Measurements from ENCODE around the gene ZBTB7C. TPM values are rescaled to one million over a fixed set of nuclear protein-coding genes. Genes with fewer than 3 reads are reported as not detected.

The ZBTB7C gene
- total RNA-seq, 1 donor from 2014 or later = 13.0 TPM

GRCh38 chr18:48030616-48031480 lies 378.3 kb downstream of the ZBTB7C start:
- H3K27me3 Mint-ChIP-seq = no peaks in the 10 kb centered on the region
- peaks cover 8% of the 10 kb centered on the region for H3K4me1 Mint-ChIP-seq (ENCODE audit: unreplicated experiment)
- DNase-seq (ENCODE audit: extremely low spot score, unreplicated experiment) = no peak
- no peaks in the 10 kb centered on the region for H3K9me3 Mint-ChIP-seq
- H3K36me3 Mint-ChIP-seq = no peaks in the 10 kb centered on the region
- H3K4me3 Mint-ChIP-seq = no peak overlapping the region
- H3K27ac Mint-ChIP-seq = no peak overlapping the region
- TF ChIP-seq CTCF (conservative IDR thresholded peaks at IDR 0.05) = peak; percentile 85

GRCh38 chr18:48029296-48029986 lies 379.7 kb downstream of the ZBTB7C start:
- Mint-ChIP-seq H3K4me3 (no peak overlapping the region), H3K36me3 (no peaks in the 10 kb centered on the region), H3K9me3 (no peaks in the 10 kb centered on the region), H3K27ac (no peak overlapping the region), H3K27me3 (no peaks in the 10 kb centered on the region), H3K4me1 (ENCODE audit: unreplicated experiment) (peaks cover 8% of the 10 kb centered on the region)
- no peak for TF ChIP-seq CTCF (conservative IDR thresholded peaks at IDR 0.05)
- DNase-seq (ENCODE audit: extremely low spot score, unreplicated experiment) = no peak

- H3K27ac Mint-ChIP-seq = no peak overlapping the region
- H3K36me3 Mint-ChIP-seq = no peaks in the 10 kb centered on the region
- no peaks in the 10 kb centered on the region for H3K9me3 Mint-ChIP-seq
- H3K27me3 Mint-ChIP-seq = no peaks in the 10 kb centered on the region
- H3K4me1 Mint-ChIP-seq (ENCODE audit: unreplicated experiment) = peaks cover 11% of the 10 kb centered on the region
- TF ChIP-seq CTCF (conservative IDR thresholded peaks at IDR 0.05) = no peak
- DNase-seq (ENCODE audit: extremely low spot score, unreplicated experiment) = no peak
- H3K4me3 Mint-ChIP-seq = no peak overlapping the region
These were observed 380.5 kb downstream of the ZBTB7C start for GRCh38 chr18:48028696-48029095.

- DNase-seq (ENCODE audit: extremely low spot score, unreplicated experiment) = no peak
- TF ChIP-seq CTCF (conservative IDR thresholded peaks at IDR 0.05) = no peak
- Mint-ChIP-seq H3K4me1 (ENCODE audit: unreplicated experiment) (peaks cover 15% of the 10 kb centered on the region), H3K9me3 (no peaks in the 10 kb centered on the region), H3K4me3 (no peak overlapping the region), H3K36me3 (no peaks in the 10 kb centered on the region), H3K27me3 (no peaks in the 10 kb centered on the region), H3K27ac (no peak overlapping the region)
These were observed 381.1 kb downstream of the ZBTB7C start for GRCh38 chr18:48028081-48028480.

GRCh38 chr18:48027401-48027963 lies 381.7 kb downstream of the ZBTB7C start:
- Mint-ChIP-seq H3K4me1 (ENCODE audit: unreplicated experiment) (peaks cover 18% of the 10 kb centered on the region), H3K36me3 (no peaks in the 10 kb centered on the region), H3K27me3 (peaks cover 5% of the 10 kb centered on the region), H3K27ac (no peak overlapping the region), H3K9me3 (no peaks in the 10 kb centered on the region), H3K4me3 (no peak overlapping the region)
- no peak for DNase-seq (ENCODE audit: extremely low spot score, unreplicated experiment)
- TF ChIP-seq CTCF (conservative IDR thresholded peaks at IDR 0.05) = no peak

All from type B pancreatic cell (in vitro differentiated cells).